H1 (cell line): Measurements from ENCODE around the gene SIMC1. TPM values are rescaled to one million over a fixed set of nuclear protein-coding genes. Genes with fewer than 3 reads are reported as not detected.

Experiments
- CTCF ChIA-PET: fragments of 300-600 bp; sonication (Branson Sonifier 250); formaldehyde crosslinking; loops from one replicate; lab custom pipeline; 2021; ENCODE audit not compliant: partially characterized antibody; lab: Charles Lee
- POLR2A ChIA-PET: fragments of 300-600 bp; sonication (Branson Sonifier 250); formaldehyde crosslinking; loops from one replicate; lab custom pipeline; 2021; ENCODE audit warnings: inconsistent platforms; ENCODE audit not compliant: partially characterized antibody; lab: Charles Lee
- DNase-seq, 2 experiments: peaks; one replicate each; pipeline versions ENCODE4 v3.0.0 to v3.0.0-alpha.2; 2010 to 2022; ENCODE audit warnings: low spot score in 2 of 2, low read depth in 1 of 2, mixed read lengths in 1 of 2
- FAIRE-seq: peaks from 2 replicates; lab custom pipeline; 2011; peaks lifted over from hg19 to GRCh38; lab: Jason Lieb, UNC
- H2AFZ ChIP-seq: 2 replicates; pipeline ENCODE4 v1.8.1; 2012; ENCODE audit warnings: low read length, inconsistent platforms
- H2AK5ac ChIP-seq: 2 replicates; pipeline ENCODE4 v1.6.1; 2013; ENCODE audit warnings: low read depth, low read length
- H2BK120ac ChIP-seq: replicated peaks from 2 replicates; pipeline ENCODE3; 2013; ENCODE audit warnings: low read depth, low read length, inconsistent platforms
- H2BK12ac ChIP-seq: 2 replicates; pipeline ENCODE4 v1.6.1; 2013; ENCODE audit warnings: low read depth, low read length
- H2BK15ac ChIP-seq: 2 replicates; pipeline ENCODE4 v1.6.1; 2013; ENCODE audit warnings: low read length
- H2BK20ac ChIP-seq: 2 replicates; pipeline ENCODE4 v1.6.1; 2013; ENCODE audit warnings: low read length
- H2BK5ac ChIP-seq: 2 replicates; pipeline ENCODE4 v1.6.1; 2013; ENCODE audit warnings: low read depth, low read length
- H3K14ac ChIP-seq: 2 replicates; pipeline ENCODE4 v1.6.1; 2013; ENCODE audit warnings: inconsistent platforms; ENCODE audit not compliant: insufficient read length
- H3K18ac ChIP-seq: 2 replicates; pipeline ENCODE4 v1.6.1; 2013; ENCODE audit warnings: low read length; ENCODE audit errors: extremely low read depth
- H3K23ac ChIP-seq: 2 replicates; pipeline ENCODE4 v1.6.1; 2013; ENCODE audit warnings: inconsistent platforms; ENCODE audit not compliant: insufficient read length
- H3K23me2 ChIP-seq: 2 replicates; pipeline ENCODE4 v1.6.1; 2013; ENCODE audit warnings: low read depth, low read length
- H3K27ac ChIP-seq: 2 replicates; pipeline ENCODE4 v1.6.1; 2011; ENCODE audit warnings: low read depth, low read length, inconsistent platforms
- H3K27me3 ChIP-seq, 4 experiments: replicated peaks in 1 of 4; 1 replicate in 1 of 4; 2 replicates in 3 of 4; pipeline versions ENCODE4 v1.6.1 to v1.8.1; 2011 to 2013; ENCODE audit warnings: low read length in 3 of 4, mild to moderate bottlenecking in 3 of 4, inconsistent platforms in 2 of 4, mixed read lengths in 2 of 4, moderate library complexity in 1 of 4; ENCODE audit not compliant: control insufficient read depth in 3 of 4, insufficient read depth in 3 of 4; ENCODE audit errors: extremely low read depth in 1 of 4
- H3K36me3 ChIP-seq, 4 experiments: 2 replicates each; pipeline versions ENCODE4 v1.6.1 to v1.8.1; 2011 to 2013; ENCODE audit warnings: mild to moderate bottlenecking in 4 of 4, low read length in 3 of 4, moderate library complexity in 2 of 4, control low read depth in 1 of 4, inconsistent platforms in 1 of 4; ENCODE audit not compliant: insufficient read depth in 4 of 4, control insufficient read depth in 2 of 4
- H3K4ac ChIP-seq: replicated peaks from 2 replicates; pipeline ENCODE3; 2013; ENCODE audit warnings: low read length, low read depth, mixed read lengths, inconsistent platforms; ENCODE audit not compliant: insufficient read length
- H3K4me1 ChIP-seq, 4 experiments: replicated peaks in 1 of 4; 1 replicate in 1 of 4; 2 replicates in 3 of 4; pipeline versions ENCODE4 v1.6.1 to v1.8.1; 2011 to 2013; ENCODE audit warnings: low read length in 3 of 4, inconsistent platforms in 2 of 4, mixed read lengths in 1 of 4; ENCODE audit not compliant: insufficient read depth in 4 of 4, control insufficient read depth in 3 of 4
- H3K4me2 ChIP-seq, 2 experiments: 2 replicates each; pipeline versions ENCODE4 v1.6.1 to v1.8.1; 2011 to 2013; ENCODE audit warnings: low read depth in 2 of 2, low read length in 2 of 2, control low read depth in 1 of 2, inconsistent platforms in 1 of 2, mild to moderate bottlenecking in 1 of 2; ENCODE audit not compliant: insufficient read depth in 1 of 2
- H3K4me3 ChIP-seq, 4 experiments: fragments of 200-600, 300-600 bp in 1 of 4; sonication (generic), shearing (Covaris generic), sonication (Bioruptor Twin) in 1 of 4; 2 replicates each; pipeline versions ENCODE4 v1.5.1 to v1.8.1; 2011 to 2016; ENCODE audit warnings: low read length in 4 of 4, low read depth in 3 of 4, control low read depth in 2 of 4, inconsistent platforms in 2 of 4, mild to moderate bottlenecking in 2 of 4, mixed read lengths in 1 of 4, moderate library complexity in 1 of 4; ENCODE audit not compliant: insufficient read depth in 2 of 4; ENCODE audit errors: extremely low read depth in 1 of 4
- H3K56ac ChIP-seq: replicated peaks from 2 replicates; pipeline ENCODE3; 2013; ENCODE audit warnings: low read depth, mild to moderate bottlenecking, mixed read lengths, low read length, inconsistent platforms; ENCODE audit not compliant: insufficient read length
- H3K79me1 ChIP-seq: 2 replicates; pipeline ENCODE4 v1.6.1; 2013; ENCODE audit warnings: low read depth, low read length, control low read depth
- H3K79me2 ChIP-seq, 2 experiments: 2 replicates each; pipeline versions ENCODE4 v1.6.1 to v1.8.1; 2012 to 2013; ENCODE audit warnings: low read length in 2 of 2, mild to moderate bottlenecking in 2 of 2, inconsistent platforms in 1 of 2; ENCODE audit not compliant: insufficient read depth in 2 of 2, control insufficient read depth in 1 of 2
- H3K9ac ChIP-seq, 4 experiments: replicated peaks in 1 of 4; 1 replicate in 1 of 4; 2 replicates in 3 of 4; pipeline versions ENCODE4 v1.6.1 to v1.8.1; 2011 to 2013; ENCODE audit warnings: low read depth in 3 of 4, low read length in 3 of 4, control low read depth in 2 of 4, mild to moderate bottlenecking in 2 of 4, moderate library complexity in 2 of 4, inconsistent platforms in 1 of 4; ENCODE audit errors: extremely low read depth in 1 of 4
- H3K9me3 ChIP-seq, 2 experiments: 2 replicates each; pipeline versions ENCODE4 v1.6.1 to v1.8.1; 2012 to 2013; ENCODE audit warnings: mild to moderate bottlenecking in 2 of 2, moderate library complexity in 2 of 2, control low read depth in 1 of 2, inconsistent platforms in 1 of 2, low read depth in 1 of 2, low read length in 1 of 2, mixed read lengths in 1 of 2; ENCODE audit not compliant: insufficient read depth in 2 of 2
- H4K20me1 ChIP-seq, 2 experiments: replicated peaks in 1 of 2; 2 replicates each; pipeline versions ENCODE3 to v1.8.1; 2011 to 2013; ENCODE audit warnings: inconsistent platforms in 2 of 2, low read length in 2 of 2, mild to moderate bottlenecking in 1 of 2; ENCODE audit not compliant: insufficient read depth in 2 of 2, control insufficient read depth in 1 of 2
- H4K5ac ChIP-seq: 2 replicates; pipeline ENCODE4 v1.6.1; 2013; ENCODE audit warnings: low read length, low read depth, mixed read lengths, inconsistent platforms; ENCODE audit not compliant: insufficient read length
- H4K8ac ChIP-seq: 2 replicates; pipeline ENCODE4 v1.8.0; 2013; ENCODE audit warnings: mild to moderate bottlenecking, moderate library complexity, low read length, inconsistent platforms; ENCODE audit not compliant: insufficient read depth; ENCODE audit errors: extremely low read depth
- H4K91ac ChIP-seq: replicated peaks from 2 replicates; pipeline ENCODE3; 2013; ENCODE audit warnings: low read length, mixed read lengths, inconsistent platforms; ENCODE audit not compliant: insufficient read length
- BACH1 ChIP-seq: IDR thresholded peaks from 2 replicates; pipeline ENCODE4 v1.6.1; 2012; ENCODE audit warnings: low read length, improper control_type of control experiment
- CEBPB ChIP-seq: IDR thresholded peaks from 2 replicates; pipeline ENCODE4 v1.6.1; 2012; ENCODE audit warnings: low read depth, low read length
- CHD1 ChIP-seq: IDR thresholded peaks from 2 replicates; pipeline ENCODE4 v1.6.1; 2012; ENCODE audit warnings: low read depth, low read length, improper control_type of control experiment
- CHD2 ChIP-seq: IDR thresholded peaks from 2 replicates; pipeline ENCODE4 v1.6.1; 2012; ENCODE audit warnings: low read length, improper control_type of control experiment
- CREB1 ChIP-seq: IDR thresholded peaks from 2 replicates; pipeline ENCODE4 v1.6.1; 2012; ENCODE audit warnings: inconsistent platforms
- EP300 ChIP-seq, 2 experiments: IDR thresholded peaks; 1 replicate in 1 of 2; 2 replicates in 1 of 2; pipeline ENCODE4 v1.6.1; 2011 to 2012; ENCODE audit warnings: low read depth in 2 of 2, low read length in 2 of 2, mild to moderate bottlenecking in 2 of 2, borderline replicate concordance in 1 of 2, inconsistent platforms in 1 of 2, moderate library complexity in 1 of 2
- KDM1A ChIP-seq: fragments of 200-600, 300-600 bp; sonication (generic); IDR thresholded peaks from 2 replicates; pipeline ENCODE4 v1.7.1; 2016; ENCODE audit warnings: mild to moderate bottlenecking, low read length, borderline replicate concordance
- MAFK ChIP-seq: IDR thresholded peaks from 2 replicates; pipeline ENCODE4 v1.6.1; 2012; ENCODE audit warnings: low read depth, mild to moderate bottlenecking, improper control_type of control experiment, low read length
- RFX5 ChIP-seq: IDR thresholded peaks from 2 replicates; pipeline ENCODE4 v1.6.1; 2011; ENCODE audit warnings: low read depth, low read length, improper control_type of control experiment, borderline replicate concordance
- SIX5 ChIP-seq: IDR thresholded peaks from 2 replicates; pipeline ENCODE4 v1.6.1; 2011; ENCODE audit warnings: mild to moderate bottlenecking, low read depth, low read length
- SP1 ChIP-seq: IDR thresholded peaks from 2 replicates; pipeline ENCODE4 v1.6.1; 2011; ENCODE audit warnings: low read depth, low read length
- SP2 ChIP-seq: IDR thresholded peaks from 2 replicates; pipeline ENCODE4 v1.6.1; 2012; ENCODE audit warnings: mild to moderate bottlenecking, low read length, inconsistent platforms
- SP4 ChIP-seq: IDR thresholded peaks from 2 replicates; pipeline ENCODE4 v1.6.1; 2012; ENCODE audit warnings: low read length, inconsistent platforms
- SUZ12 ChIP-seq: fragments of 200-600 bp; sonication (generic); IDR thresholded peaks from 2 replicates; pipeline ENCODE4 v1.6.1; 2012; ENCODE audit warnings: mild to moderate bottlenecking, inconsistent platforms, low read length, moderate library complexity, mixed read lengths
- TAF1 ChIP-seq: IDR thresholded peaks from 2 replicates; pipeline ENCODE4 v1.6.1; 2011; ENCODE audit warnings: mild to moderate bottlenecking, low read depth, low read length
- TBP ChIP-seq: IDR thresholded peaks from 2 replicates; pipeline ENCODE4 v1.6.1; 2011; ENCODE audit warnings: low read depth, low read length, improper control_type of control experiment
- YY1 ChIP-seq: IDR thresholded peaks from 2 replicates; pipeline ENCODE4 v1.6.1; 2011; ENCODE audit warnings: low read depth, mild to moderate bottlenecking, low read length
- WGBS, 2 experiments: shearing (Covaris generic) in 1 of 2; methylation state at CpG; one replicate each; pipeline versions ENCODE4 v1.1.6 to v1.1.7; 2013 to 2015; ENCODE audit warnings: low lambda C conversion rate in 2 of 2, mixed read lengths in 2 of 2, inconsistent platforms in 1 of 2, low coverage in 1 of 2, missing lambda C conversion rate in 1 of 2; ENCODE audit not compliant: insufficient replicate concordance in 2 of 2, insufficient coverage in 1 of 2, insufficient read length in 1 of 2; ENCODE audit errors: extremely low coverage in 1 of 2, missing lambda C conversion rate in 1 of 2; 5-methylcytosine and 5-hydroxymethylcytosine counted together
- polyA plus RNA-seq, 7 experiments: library from polyadenylated mRNA; depleted of rRNA in 3 of 7; stranded (reverse) in 5 of 7; unstranded in 2 of 7; fragments of >200 nt in 5 of 7; fragments of 200-250 nt in 2 of 7; gene quantifications; 1 replicate in 5 of 7; 2 replicates in 1 of 7; 4 replicates in 1 of 7; pipeline versions ENCODE4 v1.2.1 to v1.2.3, GENCODE V29; 2011 to 2013; ENCODE audit warnings: missing spikeins in 2 of 7, mixed read lengths in 2 of 7
- total RNA-seq: library from RNA; stranded (reverse); fragmentation: NEBNext Ultra II Directional; extraction: Animal tissue kit (Norgen Biotek cat#: 25700); gene quantifications from 2 replicates; pipeline ENCODE4 v1.2.1, GENCODE V29; 2021

The SIMC1 gene
- total and polyA plus RNA-seq, 2 of the 8 experiments (the other 6 are each of a cell fraction or from before 2014, with no cell fraction given): 12.3 to 21.2 TPM

DNA sequence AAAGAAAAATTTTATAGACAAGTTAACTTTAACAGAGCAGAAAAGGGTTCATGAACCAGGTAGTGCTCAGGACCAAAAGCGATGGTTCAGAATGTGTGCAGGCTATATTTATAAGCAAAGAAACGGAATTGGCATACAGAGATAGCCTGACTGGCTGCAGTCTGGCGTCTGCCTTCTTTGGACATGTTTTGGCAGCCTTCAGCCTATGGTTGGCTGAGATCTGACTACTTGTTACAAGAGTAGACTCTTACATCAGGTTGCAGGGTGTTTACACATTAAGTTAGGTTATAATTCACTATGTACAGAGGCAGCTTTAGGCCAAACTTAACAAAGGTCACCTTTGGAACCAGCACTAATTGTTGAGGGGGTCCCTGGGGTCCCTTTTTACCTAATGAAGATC lies 143.2 kb downstream of the SIMC1 start:
- no peak overlapping the region for H2BK12ac ChIP-seq
- no peak overlapping the region for H2BK15ac ChIP-seq
- H3K9me3 ChIP-seq: no peaks in the 10 kb centered on the region
- no peak overlapping the region for H3K9ac ChIP-seq
- ChIA-PET POLR2A (interaction anchor here (2.5 to 9.4 kb wide), 2 partner anchors 9 to 155 kb away, joined by 7 to 93 read pairs; no protein-coding TSS in a partner anchor), CTCF (interaction anchor here (0.9 kb wide), 1 partner anchor 13 kb away, joined by 3 read pairs; no protein-coding TSS in a partner anchor)
- no peak overlapping the region for H4K91ac ChIP-seq
- H3K23me2 ChIP-seq: no peaks in the 10 kb centered on the region
- no peak overlapping the region for H2BK20ac ChIP-seq
- H2BK120ac ChIP-seq: no peak overlapping the region
- H4K5ac ChIP-seq: no peak overlapping the region
- H2AFZ ChIP-seq: no peak overlapping the region
- FAIRE-seq (no peak), DNase-seq (no peak)
- no peak overlapping the region for H2BK5ac ChIP-seq
- H3K18ac ChIP-seq: no peak overlapping the region
- H3K56ac ChIP-seq: no peak overlapping the region
- no peak overlapping the region for H4K8ac ChIP-seq
- H3K23ac ChIP-seq: no peak overlapping the region
- peaks cover 6 to 8% of the 10 kb centered on the region in 2 experiments for H4K20me1 ChIP-seq
- H3K4ac ChIP-seq: no peak overlapping the region
- H3K4me3 ChIP-seq: no peak overlapping the region
- no peaks in the 10 kb centered on the region for H3K4me1 ChIP-seq
- no peak overlapping the region for H3K14ac ChIP-seq
- no peaks in the 10 kb centered on the region for H3K27me3 ChIP-seq
- H3K79me1 ChIP-seq: no peaks in the 10 kb centered on the region
- H3K4me2 ChIP-seq: no peak overlapping the region
- H3K27ac ChIP-seq: no peak overlapping the region
- no peak overlapping the region for H2AK5ac ChIP-seq
- WGBS, 2 experiments: 88% methylated on average over 3 of the region's 3 CpGs; no CpG with 5 or more reads in 1 of the 2 experiments
- peaks cover 25 to 49% (median 35%) of the 10 kb centered on the region in 4 experiments for H3K36me3 ChIP-seq
- peaks cover 0 to 11% of the 10 kb centered on the region in 2 experiments; a peak in 3 of 4 replicates for H3K79me2 ChIP-seq
- TF ChIP-seq YY1 (no peak), SP4 (no peak), RFX5 (no peak), CHD2 (no peak), BACH1 (no peak), CREB1 (no peak), EP300 (IDR thresholded peaks at IDR 0.05; ENCODE audit: borderline replicate concordance in 1 of 2, low read depth in 2 of 2, low read length in 2 of 2) (no peak), CEBPB (no peak), MAFK (no peak), TAF1 (no peak), SIX5 (no peak), SP2 (no peak), SUZ12 (no peak), CHD1 (no peak), TBP (no peak), SP1 (no peak), KDM1A (no peak)
